GM20431 (cell line): ENCODE data around the gene MS4A4E.
"Not testable (repeated sequence)": the region's sequence is repeated elsewhere in the genome, so short reads cannot be mapped to it uniquely, and the experiment has no call there.

Source experiments
- in situ Hi-C: fragments of 300-500 bp; cut with MseI, MboI; formaldehyde crosslinking; loops from one replicate; pipeline ENCODE4 v1.15.0; 2020; ENCODE audit warnings: low sequenced_read_pairs; ENCODE audit not compliant: unreplicated experiment

Gene MS4A4E

GRCh38 chr11:60242740-60243239 lies at the start of gene MS4A4E:
Gene MS4A4E, minus strand, starts transcription at chr11:60243137. Its CDS starts 13,082 bp downstream, at chr11:60230055.
- in situ Hi-C loops, result no loop called here

GRCh38 chr11:60292145-60292544 lies 49.2 kb upstream of the MS4A4E start:
- in situ Hi-C loops, result no loop called here

- in situ Hi-C loops, result no loop called here
Measured at GRCh38 chr11:60288531-60288930, 45.6 kb upstream of the MS4A4E start.

GRCh38 chr11:60285411-60286126 lies 42.6 kb upstream of the MS4A4E start:
- in situ Hi-C loops, result not testable (repeated sequence)

GRCh38 chr11:60282286-60282685 lies 39.3 kb upstream of the MS4A4E start:
- in situ Hi-C loops, result no loop called here

- in situ Hi-C loops, result no loop called here
Measured at GRCh38 chr11:60281485-60281884, 38.5 kb upstream of the MS4A4E start.

- in situ Hi-C loops, result no loop called here
Measured at GRCh38 chr11:60280412-60280811, 37.5 kb upstream of the MS4A4E start, which contains the start of gene MS4A4A. Gene MS4A4A, plus strand, starts transcription at chr11:60280666. Its CDS starts 10 bp downstream, at chr11:60280676.

- in situ Hi-C loops, result no loop called here
Measured at GRCh38 chr11:60274416-60274815, 31.5 kb upstream of the MS4A4E start.

GRCh38 chr11:60265373-60266214 lies 22.7 kb upstream of the MS4A4E start:
- in situ Hi-C loops, result no loop called here

GRCh38 chr11:60264644-60265043 lies 21.7 kb upstream of the MS4A4E start:
- in situ Hi-C loops, result no loop called here

GRCh38 chr11:60263402-60263801 lies 20.5 kb upstream of the MS4A4E start:
- in situ Hi-C loops, result no loop called here

GRCh38 chr11:60261014-60261413 lies 18.1 kb upstream of the MS4A4E start:
- in situ Hi-C loops, result no loop called here

- in situ Hi-C loops, result no loop called here
Measured at GRCh38 chr11:60257956-60258722, 15.2 kb upstream of the MS4A4E start.

GRCh38 chr11:60252213-60253108 lies 9.5 kb upstream of the MS4A4E start:
- in situ Hi-C loops, result no loop called here

GRCh38 chr11:60251485-60252212 lies 8.7 kb upstream of the MS4A4E start:
- in situ Hi-C loops, result no loop called here

GRCh38 chr11:60241786-60242185 lies 1.2 kb downstream of the MS4A4E start:
- in situ Hi-C loops, result no loop called here

- in situ Hi-C loops, result no loop called here
Measured at GRCh38 chr11:60240662-60241061, 2.3 kb downstream of the MS4A4E start.

- in situ Hi-C loops, result no loop called here
Measured at GRCh38 chr11:60235321-60235720, 7.6 kb downstream of the MS4A4E start.

GRCh38 chr11:60230681-60231080 lies 12.3 kb downstream of the MS4A4E start:
- in situ Hi-C loops, result no loop called here
